Suprapubic skin (tissue), 3 donors: ENCODE results near the gene SPATA31E1.

ENCODE experiments used
- CTCF ChIP-seq, 2 donors: fragments of 200-600 bp in 1 of 2; fragments of 450-650 bp in 1 of 2; sonication (generic) in 1 of 2; IDR thresholded peaks; one replicate each; pipeline ENCODE4 v1.5.1; 2016 to 2019; ENCODE audit warnings: antibody characterized with exemption in 2 of 2, mild to moderate bottlenecking in 1 of 2, moderate library complexity in 1 of 2
- EP300 ChIP-seq: sonication (generic); formaldehyde crosslinking; IDR thresholded peaks from one replicate; pipeline ENCODE4 v1.6.1; 2017; ENCODE audit warnings: antibody characterized with exemption
- POLR2A ChIP-seq, 2 donors: fragments of 450-650 bp; IDR thresholded peaks; one replicate each; pipeline ENCODE4 v1.6.1; 2017; ENCODE audit warnings: antibody characterized with exemption in 2 of 2, mild to moderate bottlenecking in 2 of 2, moderate library complexity in 2 of 2

GRCh38 chr9:87854580-87854955 is 28.1 kb upstream of the SPATA31E1 start:
- no peak for TF ChIP-seq CTCF (IDR thresholded peaks at IDR 0.05)
- no peak for TF ChIP-seq EP300
- TF ChIP-seq POLR2A (IDR thresholded peaks at IDR 0.05), result no peak
